ENCODE results near the gene TIMM23.

Gene TIMM23

GRCh38 chr10:46016190-46016589 is 43.9 kb downstream of the TIMM23 start:
- H3K4me3 ChIP-seq (ENCODE audit: low read length): no peak overlapping the region
- TF ChIP-seq CTCF (conservative IDR thresholded peaks at IDR 0.05; ENCODE audit: low read depth, low read length): no peak
- DNase-seq (ENCODE audit: low read depth): no peak

GRCh38 chr10:46016811-46017210 is 44.5 kb downstream of the TIMM23 start:
- TF ChIP-seq CTCF (conservative IDR thresholded peaks at IDR 0.05; ENCODE audit: low read depth, low read length): no peak
- DNase-seq (ENCODE audit: low read depth): no peak
- no peak overlapping the region for H3K4me3 ChIP-seq (ENCODE audit: low read length)

- no peak for DNase-seq (ENCODE audit: low read depth)
- TF ChIP-seq CTCF (conservative IDR thresholded peaks at IDR 0.05; ENCODE audit: low read depth, low read length): no peak
- H3K4me3 ChIP-seq (ENCODE audit: low read length): no peak overlapping the region
Measured at GRCh38 chr10:46017733-46018132, 45.4 kb downstream of the TIMM23 start.

GRCh38 chr10:46018453-46019176 is 46.3 kb downstream of the TIMM23 start:
- no peak overlapping the region for H3K4me3 ChIP-seq (ENCODE audit: low read length)
- DNase-seq (ENCODE audit: low read depth): no peak
- no peak for TF ChIP-seq CTCF (conservative IDR thresholded peaks at IDR 0.05; ENCODE audit: low read depth, low read length)

GRCh38 chr10:46019177-46019528 is 46.9 kb downstream of the TIMM23 start:
- no peak overlapping the region for H3K4me3 ChIP-seq (ENCODE audit: low read length)
- no peak for TF ChIP-seq CTCF (conservative IDR thresholded peaks at IDR 0.05; ENCODE audit: low read depth, low read length)
- DNase-seq (ENCODE audit: low read depth): no peak

GRCh38 chr10:46019569-46020343 is 47.5 kb downstream of the TIMM23 start:
- DNase-seq (ENCODE audit: low read depth): no peak
- no peak overlapping the region for H3K4me3 ChIP-seq (ENCODE audit: low read length)
- no peak for TF ChIP-seq CTCF (conservative IDR thresholded peaks at IDR 0.05; ENCODE audit: low read depth, low read length)

- TF ChIP-seq CTCF (conservative IDR thresholded peaks at IDR 0.05; ENCODE audit: low read depth, low read length): no peak
- H3K4me3 ChIP-seq (ENCODE audit: low read length): no peak overlapping the region
Measured at GRCh38 chr10:46020344-46020657, 48.0 kb downstream of the TIMM23 start.

More at GRCh38 chr10:46020344-46020657, 48.0 kb downstream of the TIMM23 start:
- no peak for DNase-seq (ENCODE audit: low read depth)

Data from retinal pigment epithelial cell (primary cell).